Measurements from ENCODE around the gene PHGDH.

The PHGDH gene

GRCh38 chr1:119711804-119712341 lies at the start of gene PHGDH:
Gene PHGDH, plus strand, starts transcription at chr1:119711934. Its CDS starts 89 bp downstream, at chr1:119712023.
- peak; percentile 49 to 66 for DNase-seq (ENCODE audit: extremely low read depth in 1 of 2, low read depth in 1 of 2)

DNA sequence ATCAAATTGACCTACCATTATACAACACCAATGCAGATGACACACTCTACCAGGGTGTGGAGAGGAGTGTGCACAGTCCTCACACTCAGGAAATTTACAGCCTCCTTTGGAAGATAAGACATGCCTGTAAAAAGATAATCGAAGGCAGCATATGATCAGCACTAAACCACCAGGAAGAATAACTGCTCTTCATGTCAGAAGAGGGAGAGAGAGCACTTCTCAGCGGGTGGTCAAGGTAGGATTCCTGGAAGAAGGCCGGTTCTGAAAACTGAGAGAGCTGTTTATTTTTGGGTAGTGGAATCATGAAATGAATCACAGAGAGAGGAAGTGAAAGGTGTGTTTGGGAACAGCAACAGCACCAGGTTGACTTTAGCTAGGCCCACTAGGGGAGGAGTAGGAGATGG lies 49.7 kb upstream of the PHGDH start:
- no peak for DNase-seq (ENCODE audit: extremely low read depth in 1 of 2, low read depth in 1 of 2)

DNA sequence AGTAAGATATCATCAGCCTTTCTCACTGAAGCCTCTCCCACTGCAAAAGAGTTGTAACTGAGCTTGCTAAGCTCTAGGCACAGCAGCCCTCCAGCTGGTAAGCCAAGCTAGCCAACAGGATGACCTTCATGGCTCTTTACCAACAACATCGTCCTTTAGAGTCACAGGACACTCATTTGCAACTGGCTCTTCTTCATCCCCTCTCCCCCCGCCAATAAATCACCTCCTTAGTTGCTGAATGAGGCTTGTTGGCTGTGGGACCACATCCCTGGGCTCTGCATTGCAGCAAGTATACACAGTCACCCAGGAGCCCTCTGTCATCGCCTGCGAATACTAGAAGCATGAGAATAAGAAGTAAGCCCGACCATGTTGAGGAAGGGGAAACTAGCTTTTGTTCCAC lies 47.7 kb upstream of the PHGDH start:
- no peak for DNase-seq (ENCODE audit: extremely low read depth in 1 of 2, low read depth in 1 of 2)

DNA sequence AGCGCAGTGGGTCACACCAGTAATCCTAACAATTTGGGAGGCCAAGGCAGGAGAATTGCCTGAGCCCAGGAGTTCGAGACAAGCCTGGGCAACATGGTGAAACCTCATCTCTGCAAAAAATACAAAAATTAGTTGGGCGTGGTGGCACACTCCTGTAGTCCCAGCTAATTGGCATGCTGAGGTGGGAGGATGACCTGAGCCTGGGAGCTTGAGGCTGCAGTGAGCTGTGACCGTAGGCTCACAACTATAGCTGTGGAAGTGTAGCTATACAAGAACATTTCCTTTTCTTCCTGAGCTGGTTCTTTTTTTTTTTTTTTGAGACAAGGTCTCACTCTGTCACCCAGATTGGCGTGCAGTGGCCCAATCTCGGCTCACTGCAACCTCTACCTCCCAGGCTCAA lies 44.6 kb upstream of the PHGDH start:
- no peak for DNase-seq (ENCODE audit: extremely low read depth in 1 of 2, low read depth in 1 of 2)

- DNase-seq (ENCODE audit: extremely low read depth in 1 of 2, low read depth in 1 of 2), result no peak
Observed at GRCh38 chr1:119670898-119671297, 40.8 kb upstream of the PHGDH start.

DNA sequence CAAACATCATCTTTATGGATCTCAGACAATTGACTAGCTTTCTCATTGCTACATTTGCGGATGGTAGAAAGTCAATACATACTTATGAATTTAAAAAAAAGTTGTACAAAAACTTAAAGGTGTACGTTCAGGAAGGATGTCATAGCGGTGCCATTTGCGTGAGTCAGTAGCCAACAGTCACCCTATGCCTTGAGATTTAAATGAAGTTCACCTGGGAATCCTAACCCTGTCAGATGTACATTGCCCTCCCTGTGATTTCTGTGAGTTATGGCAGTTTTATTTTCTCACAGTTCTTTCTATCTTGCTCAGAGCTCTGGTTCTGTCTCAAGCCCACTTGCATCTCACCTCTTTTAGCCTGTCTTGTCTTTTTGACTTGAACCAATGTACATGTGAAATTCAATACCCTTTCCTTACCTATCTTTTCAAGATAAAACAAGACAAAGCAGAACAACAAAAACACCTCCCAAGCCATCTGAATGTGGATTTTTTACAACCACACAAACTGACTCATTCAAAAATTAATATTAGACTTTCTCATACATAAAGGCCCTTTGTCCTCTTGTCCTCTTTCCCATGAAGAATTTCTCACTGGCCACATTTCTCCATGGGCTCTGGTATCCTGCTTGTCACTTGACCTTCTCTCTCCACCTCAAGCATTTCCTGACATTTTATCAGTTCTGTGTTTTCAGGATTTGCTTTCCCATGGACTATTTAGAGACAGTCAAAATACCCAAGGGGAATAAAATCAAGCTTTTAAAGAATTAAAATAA lies 38.4 kb upstream of the PHGDH start:
- no peak for DNase-seq (ENCODE audit: extremely low read depth in 1 of 2, low read depth in 1 of 2)

DNA sequence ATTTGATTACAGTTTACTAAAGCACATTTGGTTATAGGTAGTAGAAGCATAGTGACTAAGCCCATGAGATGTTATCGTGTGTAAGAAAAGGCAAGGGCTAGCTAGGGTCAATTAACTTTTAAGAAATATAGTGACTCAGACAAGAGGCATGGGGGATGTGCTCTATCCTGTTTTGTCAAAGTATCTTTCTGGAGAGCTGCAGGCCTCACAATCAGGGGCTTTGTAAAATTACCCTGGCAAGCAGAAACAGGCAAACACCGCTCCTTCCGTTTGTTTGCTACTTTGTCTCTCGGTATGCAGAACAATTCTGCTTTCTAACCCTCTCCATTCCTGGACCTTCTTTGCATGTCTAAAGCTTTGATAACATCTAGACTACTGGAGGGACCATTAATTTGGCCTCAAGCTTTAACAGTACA lies 37.6 kb upstream of the PHGDH start:
- no peak for DNase-seq (ENCODE audit: extremely low read depth in 1 of 2, low read depth in 1 of 2)

DNA sequence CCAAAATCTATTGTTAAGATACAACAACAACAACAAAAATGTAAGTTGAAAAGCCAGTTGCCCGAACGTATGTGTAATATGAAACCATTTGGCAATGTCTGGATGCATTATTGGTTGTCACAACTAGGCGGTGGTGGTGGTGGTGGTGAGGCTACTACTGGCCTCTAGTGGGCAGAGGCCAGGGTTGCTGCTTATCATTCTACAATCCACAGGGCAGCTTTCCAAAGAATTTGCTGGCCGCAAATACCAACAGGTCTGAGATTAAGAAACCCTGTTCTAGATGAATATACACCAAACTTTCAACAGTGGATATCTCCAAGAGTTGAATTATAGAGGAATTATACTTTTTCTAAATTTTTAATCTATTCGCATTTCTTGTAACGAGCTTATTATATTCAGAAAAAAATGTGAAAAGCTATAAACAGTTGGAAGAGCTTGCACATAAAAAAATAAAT lies 36.9 kb upstream of the PHGDH start:
- DNase-seq (ENCODE audit: extremely low read depth in 1 of 2, low read depth in 1 of 2), result no peak

DNA sequence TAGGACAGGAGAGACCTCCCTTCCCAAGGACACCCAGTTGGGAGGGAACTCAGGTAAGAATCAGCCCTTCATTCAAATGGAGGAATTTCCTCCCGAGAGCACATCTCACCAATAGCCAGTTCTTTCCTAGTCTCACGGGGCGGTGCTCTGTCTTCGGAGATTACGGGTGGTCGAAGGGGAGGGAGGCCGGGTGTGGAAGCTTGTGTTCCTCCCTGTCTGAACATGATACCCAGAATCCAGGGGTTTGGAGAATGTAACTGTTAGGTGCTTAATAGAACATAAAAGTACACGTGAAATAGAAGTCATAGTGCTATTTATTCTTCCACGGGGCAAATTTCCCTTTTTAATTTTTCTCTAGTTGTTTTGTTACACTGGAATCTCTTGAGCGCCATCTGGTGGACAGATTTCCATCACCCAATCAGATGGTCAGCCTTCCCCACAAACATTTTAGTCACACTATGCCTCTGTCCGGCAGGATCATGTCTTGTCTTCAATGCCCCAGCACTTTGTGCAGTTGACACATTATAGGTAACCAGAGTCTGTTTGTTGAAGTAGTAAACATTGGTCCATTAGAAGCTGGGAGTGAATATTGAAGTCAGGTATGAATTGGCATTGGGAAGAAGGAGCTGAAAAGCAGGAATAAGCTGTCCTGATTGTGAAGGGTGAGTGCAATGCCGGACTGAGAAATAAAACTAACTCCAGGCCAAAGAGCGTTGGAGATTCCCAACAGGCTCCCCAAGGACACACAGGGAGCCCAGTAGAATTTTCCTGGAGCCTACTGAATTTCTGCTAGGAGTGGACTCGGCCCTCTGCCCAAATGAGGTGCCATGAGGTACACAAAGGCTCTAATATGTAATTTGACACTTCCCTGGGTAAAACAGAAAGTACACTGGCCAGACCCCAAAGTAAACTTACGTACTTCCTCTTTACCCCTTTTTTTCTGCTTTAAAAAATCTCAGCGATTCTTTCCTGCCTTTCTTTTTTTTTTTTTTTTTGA lies 36.1 kb upstream of the PHGDH start:
- peak; percentile 7 to 56 for DNase-seq (ENCODE audit: extremely low read depth in 1 of 2, low read depth in 1 of 2)

GRCh38 chr1:119676571-119677206 lies 35.0 kb upstream of the PHGDH start:
- no peak for DNase-seq (ENCODE audit: extremely low read depth in 1 of 2, low read depth in 1 of 2)

- DNase-seq (ENCODE audit: extremely low read depth in 1 of 2, low read depth in 1 of 2), result no peak
Observed at GRCh38 chr1:119679223-119679622, 32.5 kb upstream of the PHGDH start.

- no peak for DNase-seq (ENCODE audit: extremely low read depth in 1 of 2, low read depth in 1 of 2)
Observed at GRCh38 chr1:119680193-119680592, 31.5 kb upstream of the PHGDH start.

DNA sequence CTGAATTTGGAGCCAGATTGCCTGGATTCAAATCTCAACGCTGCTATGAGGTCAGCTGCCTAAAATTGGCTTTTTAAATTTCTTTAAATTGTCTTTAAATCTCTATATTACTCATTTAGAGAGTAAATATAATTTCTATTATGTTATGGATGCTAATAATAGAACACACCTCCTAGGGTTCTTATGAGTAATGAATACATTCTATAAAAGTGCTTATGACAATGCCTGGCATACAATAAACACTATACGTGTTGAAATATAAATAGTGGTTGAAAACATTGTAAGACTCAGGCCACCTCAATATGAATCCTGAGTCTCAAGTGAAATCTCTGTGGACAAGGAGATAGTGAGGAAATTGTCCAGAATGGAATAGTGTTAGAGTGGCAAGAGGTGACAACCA lies 31.0 kb upstream of the PHGDH start:
- DNase-seq (ENCODE audit: extremely low read depth in 1 of 2, low read depth in 1 of 2), result no peak

DNA sequence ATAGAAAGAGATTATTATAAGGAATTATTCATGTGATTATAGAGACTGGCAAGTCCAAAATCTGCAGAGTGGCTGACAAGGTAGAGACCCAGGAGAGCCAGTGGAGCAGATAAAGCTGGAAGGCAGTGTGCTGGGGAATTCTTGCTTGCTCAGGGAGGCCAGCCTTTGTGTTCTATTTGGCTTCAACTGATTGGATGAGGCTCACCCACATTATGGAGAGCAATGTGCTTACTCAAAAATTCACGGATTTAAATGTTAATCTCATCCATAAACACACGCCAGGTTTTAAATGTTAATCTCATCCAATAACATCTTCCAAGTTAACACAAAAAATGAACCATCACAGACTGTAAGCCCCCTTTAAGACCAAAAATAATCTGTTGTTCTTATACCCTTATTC lies 30.2 kb upstream of the PHGDH start:
- DNase-seq (ENCODE audit: extremely low read depth in 1 of 2, low read depth in 1 of 2), result no peak

GRCh38 chr1:119682141-119682540 lies 29.6 kb upstream of the PHGDH start:
- no peak for DNase-seq (ENCODE audit: extremely low read depth in 1 of 2, low read depth in 1 of 2)

- no peak for DNase-seq (ENCODE audit: extremely low read depth in 1 of 2, low read depth in 1 of 2)
Observed at GRCh38 chr1:119683893-119684292, 27.8 kb upstream of the PHGDH start.

- DNase-seq (ENCODE audit: extremely low read depth in 1 of 2, low read depth in 1 of 2), result no peak
Observed at GRCh38 chr1:119686661-119687060, 25.1 kb upstream of the PHGDH start.

DNA sequence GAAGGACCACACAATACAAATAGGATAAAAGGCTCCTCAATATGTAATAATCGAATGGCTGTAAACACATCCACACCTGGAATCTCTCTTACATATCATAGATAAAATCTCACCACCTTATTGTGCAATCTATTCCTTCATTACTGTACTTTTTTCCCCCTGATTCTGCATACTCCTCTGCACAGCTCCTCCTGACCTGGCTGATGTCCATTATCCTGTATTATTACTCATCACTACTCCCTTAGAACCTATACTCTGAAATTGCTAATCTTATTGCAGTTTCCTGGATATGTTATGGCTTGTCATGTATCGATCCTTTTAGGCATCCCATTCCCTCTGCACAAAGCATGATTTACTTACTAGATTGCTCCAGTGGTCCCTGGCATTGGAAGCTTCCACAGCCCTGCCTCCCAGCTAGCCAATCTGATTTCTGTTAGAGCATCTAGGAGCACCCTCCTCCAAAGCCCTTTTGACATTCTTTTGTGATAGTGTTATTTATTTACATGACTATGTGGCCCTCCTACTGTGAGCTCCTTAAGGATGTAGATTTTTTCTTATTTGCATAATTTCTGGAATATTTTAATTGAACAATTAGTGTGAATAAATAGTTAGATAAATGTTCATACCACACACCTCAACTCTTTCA lies 24.2 kb upstream of the PHGDH start:
- DNase-seq (ENCODE audit: extremely low read depth in 1 of 2, low read depth in 1 of 2), result no peak

GRCh38 chr1:119688810-119689209 lies 22.9 kb upstream of the PHGDH start:
- no peak for DNase-seq (ENCODE audit: extremely low read depth in 1 of 2, low read depth in 1 of 2)

DNA sequence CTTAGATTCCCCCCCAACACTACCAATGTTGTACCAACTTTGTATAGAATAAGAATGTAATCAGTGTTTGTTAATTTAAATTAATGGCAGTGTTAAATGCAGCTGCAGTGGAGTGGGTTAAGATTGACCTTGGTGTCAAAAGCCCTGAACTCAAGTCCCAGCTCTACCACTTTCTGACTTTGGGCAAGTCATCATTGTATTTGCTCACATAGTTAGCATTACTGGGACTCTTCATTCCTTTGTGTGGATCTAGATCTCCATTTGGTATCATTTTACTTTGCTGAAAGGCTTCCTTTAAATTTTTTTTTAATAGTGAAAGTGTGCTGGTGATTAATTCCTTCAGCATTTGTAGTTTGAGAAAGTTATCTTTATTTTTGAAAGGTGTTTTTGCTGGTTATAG lies 22.2 kb upstream of the PHGDH start:
- DNase-seq (ENCODE audit: extremely low read depth in 1 of 2, low read depth in 1 of 2), result no peak

All from stimulated activated CD8-positive, alpha-beta memory T cell treated with anti-CD3 and anti-CD28 coated beads, Interleukin-7, amount 100 ng/mL, for 48 hours (primary cell).